ENCODE measurements around the gene LCN6. TPM values are rescaled to one million over a fixed set of nuclear protein-coding genes. Genes with fewer than 3 reads are reported as not detected.

The LCN6 gene
- total RNA-seq, 1 experiment from 2014 or later: not detected

- no peak for TF ChIP-seq ZNF396 (CRISPR knock-in tag; IDR thresholded peaks at IDR 0.05; ENCODE audit: borderline replicate concordance)
- TF ChIP-seq, protein P1, sequence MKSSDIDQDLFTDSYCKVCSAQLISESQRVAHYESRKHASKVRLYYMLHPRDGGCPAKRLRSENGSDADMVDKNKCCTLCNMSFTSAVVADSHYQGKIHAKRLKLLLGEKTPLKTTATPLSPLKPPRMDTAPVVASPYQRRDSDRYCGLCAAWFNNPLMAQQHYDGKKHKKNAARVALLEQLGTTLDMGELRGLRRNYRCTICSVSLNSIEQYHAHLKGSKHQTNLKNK (CRISPR knock-in tag; IDR thresholded peaks at IDR 0.05): no peak
- TF ChIP-seq SMAD3 (CRISPR knock-in tag; IDR thresholded peaks at IDR 0.05; ENCODE audit: borderline replicate concordance): no peak
- no peak for TF ChIP-seq TEAD4 (CRISPR knock-in tag; IDR thresholded peaks at IDR 0.05)
- TF ChIP-seq, protein P2, sequence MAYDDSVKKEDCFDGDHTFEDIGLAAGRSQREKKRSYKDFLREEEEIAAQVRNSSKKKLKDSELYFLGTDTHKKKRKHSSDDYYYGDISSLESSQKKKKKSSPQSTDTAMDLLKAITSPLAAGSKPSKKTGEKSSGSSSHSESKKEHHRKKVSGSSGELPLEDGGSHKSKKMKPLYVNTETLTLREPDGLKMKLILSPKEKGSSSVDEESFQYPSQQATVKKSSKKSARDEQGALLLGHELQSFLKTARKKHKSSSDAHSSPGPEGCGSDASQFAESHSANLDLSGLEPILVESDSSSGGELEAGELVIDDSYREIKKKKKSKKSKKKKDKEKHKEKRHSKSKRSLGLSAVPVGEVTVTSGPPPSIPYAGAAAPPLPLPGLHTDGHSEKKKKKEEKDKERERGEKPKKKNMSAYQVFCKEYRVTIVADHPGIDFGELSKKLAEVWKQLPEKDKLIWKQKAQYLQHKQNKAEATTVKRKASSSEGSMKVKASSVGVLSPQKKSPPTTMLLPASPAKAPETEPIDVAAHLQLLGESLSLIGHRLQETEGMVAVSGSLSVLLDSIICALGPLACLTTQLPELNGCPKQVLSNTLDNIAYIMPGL (CRISPR knock-in tag; IDR thresholded peaks at IDR 0.05): no peak
- TF ChIP-seq GABPB1 (CRISPR knock-in tag; IDR thresholded peaks at IDR 0.05): no peak
- TF ChIP-seq, protein P3, sequence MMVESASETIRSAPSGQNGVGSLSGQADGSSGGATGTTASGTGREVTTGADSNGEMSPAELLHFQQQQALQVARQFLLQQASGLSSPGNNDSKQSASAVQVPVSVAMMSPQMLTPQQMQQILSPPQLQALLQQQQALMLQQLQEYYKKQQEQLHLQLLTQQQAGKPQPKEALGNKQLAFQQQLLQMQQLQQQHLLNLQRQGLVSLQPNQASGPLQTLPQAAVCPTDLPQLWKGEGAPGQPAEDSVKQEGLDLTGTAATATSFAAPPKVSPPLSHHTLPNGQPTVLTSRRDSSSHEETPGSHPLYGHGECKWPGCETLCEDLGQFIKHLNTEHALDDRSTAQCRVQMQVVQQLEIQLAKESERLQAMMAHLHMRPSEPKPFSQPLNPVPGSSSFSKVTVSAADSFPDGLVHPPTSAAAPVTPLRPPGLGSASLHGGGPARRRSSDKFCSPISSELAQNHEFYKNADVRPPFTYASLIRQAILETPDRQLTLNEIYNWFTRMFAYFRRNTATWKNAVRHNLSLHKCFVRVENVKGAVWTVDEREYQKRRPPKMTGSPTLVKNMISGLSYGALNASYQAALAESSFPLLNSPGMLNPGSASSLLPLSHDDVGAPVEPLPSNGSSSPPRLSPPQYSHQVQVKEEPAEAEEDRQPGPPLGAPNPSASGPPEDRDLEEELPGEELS (CRISPR knock-in tag; IDR thresholded peaks at IDR 0.05): no peak
- no peak for TF ChIP-seq NFE2L1 (CRISPR knock-in tag; IDR thresholded peaks at IDR 0.05)
- TF ChIP-seq JAZF1 (CRISPR knock-in tag; IDR thresholded peaks at IDR 0.05): no peak
- TF ChIP-seq, protein P4, sequence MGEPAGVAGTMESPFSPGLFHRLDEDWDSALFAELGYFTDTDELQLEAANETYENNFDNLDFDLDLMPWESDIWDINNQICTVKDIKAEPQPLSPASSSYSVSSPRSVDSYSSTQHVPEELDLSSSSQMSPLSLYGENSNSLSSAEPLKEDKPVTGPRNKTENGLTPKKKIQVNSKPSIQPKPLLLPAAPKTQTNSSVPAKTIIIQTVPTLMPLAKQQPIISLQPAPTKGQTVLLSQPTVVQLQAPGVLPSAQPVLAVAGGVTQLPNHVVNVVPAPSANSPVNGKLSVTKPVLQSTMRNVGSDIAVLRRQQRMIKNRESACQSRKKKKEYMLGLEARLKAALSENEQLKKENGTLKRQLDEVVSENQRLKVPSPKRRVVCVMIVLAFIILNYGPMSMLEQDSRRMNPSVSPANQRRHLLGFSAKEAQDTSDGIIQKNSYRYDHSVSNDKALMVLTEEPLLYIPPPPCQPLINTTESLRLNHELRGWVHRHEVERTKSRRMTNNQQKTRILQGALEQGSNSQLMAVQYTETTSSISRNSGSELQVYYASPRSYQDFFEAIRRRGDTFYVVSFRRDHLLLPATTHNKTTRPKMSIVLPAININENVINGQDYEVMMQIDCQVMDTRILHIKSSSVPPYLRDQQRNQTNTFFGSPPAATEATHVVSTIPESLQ (CRISPR knock-in tag; IDR thresholded peaks at IDR 0.05): no peak
- TF ChIP-seq CREB1 (CRISPR knock-in tag; IDR thresholded peaks at IDR 0.05): no peak
- TF ChIP-seq FOXJ3 (CRISPR knock-in tag; IDR thresholded peaks at IDR 0.05; ENCODE audit: borderline replicate concordance): no peak
- no peak for ATAC-seq
- H3K27me3 Mint-ChIP-seq (ENCODE audit: low read depth): no peaks in the 10 kb centered on the region; the same call in 1 of the 2 replicates
- no peak for DNase-seq (ENCODE audit: low spot score)
- no peak overlapping the region for H3K27ac Mint-ChIP-seq
- no peak overlapping the region for H3K4me3 Mint-ChIP-seq
- CTCF ChIA-PET: interaction anchor here (0.6 to 2.2 kb wide), 7 partner anchors 16 to 220 kb away, joined by 3 to 39 read pairs (median 7); partner anchors contain the start of gene LCN10
- H3K9me3 Mint-ChIP-seq: peaks cover 13% of the 10 kb centered on the region
- POLR2A ChIA-PET: no interaction called here
- H3K36me3 Mint-ChIP-seq: peaks cover 3% of the 10 kb centered on the region; the same call in 1 of the 2 replicates
- peaks cover 11% of the 10 kb centered on the region for H3K4me1 Mint-ChIP-seq
Observed at GRCh38 chr9:136759001-136759400, 10.7 kb upstream of the LCN6 start.

DNA sequence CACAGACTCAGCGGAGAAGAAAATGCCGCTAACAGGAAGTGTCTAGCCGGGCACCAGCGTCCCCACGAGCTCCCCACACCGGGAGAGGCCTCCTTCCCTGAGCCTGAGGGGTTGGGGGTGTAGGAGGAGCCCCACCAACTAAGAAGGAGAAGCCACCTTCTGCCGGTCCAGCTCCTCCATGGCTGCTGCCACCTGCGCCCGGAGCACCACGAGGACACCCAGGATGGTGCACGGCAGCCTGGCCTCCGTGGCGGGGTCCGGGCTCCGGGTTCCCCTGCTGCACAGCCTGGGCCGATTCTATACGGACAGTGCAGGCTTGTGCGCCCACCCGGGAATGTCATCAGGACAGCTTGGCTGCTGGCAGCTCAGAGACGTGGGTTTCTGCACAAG lies 9.4 kb upstream of the LCN6 start:
- peaks cover 15% of the 10 kb centered on the region for H3K9me3 Mint-ChIP-seq
- H3K27ac Mint-ChIP-seq: no peak overlapping the region
- H3K36me3 Mint-ChIP-seq: peaks cover 3% of the 10 kb centered on the region; the same call in 1 of the 2 replicates
- no peak for DNase-seq (ENCODE audit: low spot score)
- peaks cover 8% of the 10 kb centered on the region for H3K4me1 Mint-ChIP-seq
- no peak overlapping the region for H3K4me3 Mint-ChIP-seq
- POLR2A ChIA-PET: no interaction called here
- H3K27me3 Mint-ChIP-seq (ENCODE audit: low read depth): no peaks in the 10 kb centered on the region; the same call in 1 of the 2 replicates
- ATAC-seq: no peak
- CTCF ChIA-PET: interaction anchor here (0.5 to 2.2 kb wide), 36 partner anchors 8 to 623 kb away, joined by 3 to 39 read pairs (median 3); partner anchors contain the start of genes FBXW5, LCN10, RABL6 and TMEM141
- no peak for TF ChIP-seq ZNF671 (CRISPR knock-in tag; IDR thresholded peaks at IDR 0.05)
- TF ChIP-seq, protein P5, sequence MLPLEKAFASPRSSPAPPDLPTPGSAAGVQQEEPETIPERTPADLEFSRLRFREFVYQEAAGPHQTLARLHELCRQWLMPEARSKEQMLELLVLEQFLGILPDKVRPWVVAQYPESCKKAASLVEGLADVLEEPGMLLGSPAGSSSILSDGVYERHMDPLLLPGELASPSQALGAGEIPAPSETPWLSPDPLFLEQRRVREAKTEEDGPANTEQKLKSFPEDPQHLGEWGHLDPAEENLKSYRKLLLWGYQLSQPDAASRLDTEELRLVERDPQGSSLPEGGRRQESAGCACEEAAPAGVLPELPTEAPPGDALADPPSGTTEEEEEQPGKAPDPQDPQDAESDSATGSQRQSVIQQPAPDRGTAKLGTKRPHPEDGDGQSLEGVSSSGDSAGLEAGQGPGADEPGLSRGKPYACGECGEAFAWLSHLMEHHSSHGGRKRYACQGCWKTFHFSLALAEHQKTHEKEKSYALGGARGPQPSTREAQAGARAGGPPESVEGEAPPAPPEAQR (CRISPR knock-in tag; IDR thresholded peaks at IDR 0.05): no peak
- TF ChIP-seq, protein P6, sequence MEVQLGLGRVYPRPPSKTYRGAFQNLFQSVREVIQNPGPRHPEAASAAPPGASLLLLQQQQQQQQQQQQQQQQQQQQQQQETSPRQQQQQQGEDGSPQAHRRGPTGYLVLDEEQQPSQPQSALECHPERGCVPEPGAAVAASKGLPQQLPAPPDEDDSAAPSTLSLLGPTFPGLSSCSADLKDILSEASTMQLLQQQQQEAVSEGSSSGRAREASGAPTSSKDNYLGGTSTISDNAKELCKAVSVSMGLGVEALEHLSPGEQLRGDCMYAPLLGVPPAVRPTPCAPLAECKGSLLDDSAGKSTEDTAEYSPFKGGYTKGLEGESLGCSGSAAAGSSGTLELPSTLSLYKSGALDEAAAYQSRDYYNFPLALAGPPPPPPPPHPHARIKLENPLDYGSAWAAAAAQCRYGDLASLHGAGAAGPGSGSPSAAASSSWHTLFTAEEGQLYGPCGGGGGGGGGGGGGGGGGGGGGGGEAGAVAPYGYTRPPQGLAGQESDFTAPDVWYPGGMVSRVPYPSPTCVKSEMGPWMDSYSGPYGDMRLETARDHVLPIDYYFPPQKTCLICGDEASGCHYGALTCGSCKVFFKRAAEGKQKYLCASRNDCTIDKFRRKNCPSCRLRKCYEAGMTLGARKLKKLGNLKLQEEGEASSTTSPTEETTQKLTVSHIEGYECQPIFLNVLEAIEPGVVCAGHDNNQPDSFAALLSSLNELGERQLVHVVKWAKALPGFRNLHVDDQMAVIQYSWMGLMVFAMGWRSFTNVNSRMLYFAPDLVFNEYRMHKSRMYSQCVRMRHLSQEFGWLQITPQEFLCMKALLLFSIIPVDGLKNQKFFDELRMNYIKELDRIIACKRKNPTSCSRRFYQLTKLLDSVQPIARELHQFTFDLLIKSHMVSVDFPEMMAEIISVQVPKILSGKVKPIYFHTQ (CRISPR knock-in tag; IDR thresholded peaks at IDR 0.05): no peak
- TF ChIP-seq, protein P7, sequence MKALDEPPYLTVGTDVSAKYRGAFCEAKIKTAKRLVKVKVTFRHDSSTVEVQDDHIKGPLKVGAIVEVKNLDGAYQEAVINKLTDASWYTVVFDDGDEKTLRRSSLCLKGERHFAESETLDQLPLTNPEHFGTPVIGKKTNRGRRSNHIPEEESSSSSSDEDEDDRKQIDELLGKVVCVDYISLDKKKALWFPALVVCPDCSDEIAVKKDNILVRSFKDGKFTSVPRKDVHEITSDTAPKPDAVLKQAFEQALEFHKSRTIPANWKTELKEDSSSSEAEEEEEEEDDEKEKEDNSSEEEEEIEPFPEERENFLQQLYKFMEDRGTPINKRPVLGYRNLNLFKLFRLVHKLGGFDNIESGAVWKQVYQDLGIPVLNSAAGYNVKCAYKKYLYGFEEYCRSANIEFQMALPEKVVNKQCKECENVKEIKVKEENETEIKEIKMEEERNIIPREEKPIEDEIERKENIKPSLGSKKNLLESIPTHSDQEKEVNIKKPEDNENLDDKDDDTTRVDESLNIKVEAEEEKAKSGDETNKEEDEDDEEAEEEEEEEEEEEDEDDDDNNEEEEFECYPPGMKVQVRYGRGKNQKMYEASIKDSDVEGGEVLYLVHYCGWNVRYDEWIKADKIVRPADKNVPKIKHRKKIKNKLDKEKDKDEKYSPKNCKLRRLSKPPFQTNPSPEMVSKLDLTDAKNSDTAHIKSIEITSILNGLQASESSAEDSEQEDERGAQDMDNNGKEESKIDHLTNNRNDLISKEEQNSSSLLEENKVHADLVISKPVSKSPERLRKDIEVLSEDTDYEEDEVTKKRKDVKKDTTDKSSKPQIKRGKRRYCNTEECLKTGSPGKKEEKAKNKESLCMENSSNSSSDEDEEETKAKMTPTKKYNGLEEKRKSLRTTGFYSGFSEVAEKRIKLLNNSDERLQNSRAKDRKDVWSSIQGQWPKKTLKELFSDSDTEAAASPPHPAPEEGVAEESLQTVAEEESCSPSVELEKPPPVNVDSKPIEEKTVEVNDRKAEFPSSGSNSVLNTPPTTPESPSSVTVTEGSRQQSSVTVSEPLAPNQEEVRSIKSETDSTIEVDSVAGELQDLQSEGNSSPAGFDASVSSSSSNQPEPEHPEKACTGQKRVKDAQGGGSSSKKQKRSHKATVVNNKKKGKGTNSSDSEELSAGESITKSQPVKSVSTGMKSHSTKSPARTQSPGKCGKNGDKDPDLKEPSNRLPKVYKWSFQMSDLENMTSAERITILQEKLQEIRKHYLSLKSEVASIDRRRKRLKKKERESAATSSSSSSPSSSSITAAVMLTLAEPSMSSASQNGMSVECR (CRISPR knock-in tag; IDR thresholded peaks at IDR 0.05; ENCODE audit: borderline replicate concordance): no peak
- no peak for TF ChIP-seq NR3C1 (CRISPR knock-in tag; conservative IDR thresholded peaks at IDR 0.05; ENCODE audit: low read depth)
- TF ChIP-seq ZNF232 (CRISPR knock-in tag; IDR thresholded peaks at IDR 0.05): no peak
- no peak for TF ChIP-seq SMAD4 (CRISPR knock-in tag; IDR thresholded peaks at IDR 0.05)

Measured in WTC11 (cell line).